K562 (cell line): ENCODE results near the gene FBXW9. TPM values are rescaled to one million over a fixed set of nuclear protein-coding genes. Genes with fewer than 3 reads are reported as not detected.

Source experiments
- DACH1 ChIP-seq: fragments of 450-650 bp; IDR thresholded peaks from 2 replicates; pipeline ENCODE4 v1.6.1; 2018; ENCODE audit not compliant: partially characterized antibody
- ELF2 ChIP-seq: fragments of 250-450 bp; sonication (Bioruptor Pico); IDR thresholded peaks from 2 replicates; pipeline ENCODE4 v1.5.0; 2021; ENCODE audit warnings: mild to moderate bottlenecking
- FOXK1 ChIP-seq: sonication (generic); formaldehyde crosslinking; IDR thresholded peaks from 2 replicates; pipeline ENCODE4 v1.8.0; 2022; ENCODE audit warnings: missing genetic modification reagents, mild to moderate bottlenecking, borderline replicate concordance
- HMGN3 ChIP-seq: IDR thresholded peaks from 2 replicates; pipeline ENCODE4 v1.6.1; 2011; ENCODE audit warnings: borderline replicate concordance, low read depth, mild to moderate bottlenecking, mixed read lengths, low read length; ENCODE audit not compliant: insufficient read length; ENCODE audit errors: extremely low read depth
- NCOA2 ChIP-seq, 2 experiments: fragments of 450-650 bp; IDR thresholded peaks; 2 replicates each; pipeline ENCODE4 v1.6.1; 2018; ENCODE audit warnings: mild to moderate bottlenecking in 2 of 2, moderate library complexity in 1 of 2; ENCODE audit not compliant: partially characterized antibody in 2 of 2
- TARDBP ChIP-seq: fragments of 450-650 bp; IDR thresholded peaks from 2 replicates; pipeline ENCODE4 v1.6.1; 2016
- TRIM28 ChIP-seq: fragments of 450-650 bp; IDR thresholded peaks from 2 replicates; pipeline ENCODE4 v1.6.1; 2017
- polyA plus RNA-seq, 8 experiments: library from polyadenylated mRNA; depleted of rRNA in 4 of 8; stranded (reverse) in 5 of 8; unstranded in 3 of 8; fragments of >200 nt; fragmentation: Nextera tagmentation in 2 of 8; fragmentation: Illumina TruSeq in 1 of 8; extraction: Ambion mirVana in 2 of 8; extraction: Trizol in 1 of 8; gene quantifications; 2 replicates each; pipeline versions ENCODE4 v1.2.1 to v1.2.3, GENCODE V29; 2011 to 2014; ENCODE audit warnings: inconsistent platforms in 1 of 8, missing spikeins in 1 of 8
- total RNA-seq, 7 experiments: library from RNA; depleted of rRNA in 6 of 7; stranded (reverse); fragments of >200 nt in 6 of 7; fragmentation: Illumina TruSeq in 2 of 7; extraction: Trizol in 2 of 7; gene quantifications; 2 replicates each; pipeline versions ENCODE4 v1.2.1 to v1.2.3, GENCODE V29; 2011 to 2021; ENCODE audit warnings: low replicate concordance in 1 of 7
- TF ChIP-seq, protein P1 (sequence below): fragments of 450-650 bp; IDR thresholded peaks from 2 replicates; pipeline ENCODE4 v1.6.1; 2016; ENCODE audit warnings: mild to moderate bottlenecking, moderate library complexity
- TF ChIP-seq, protein P2 (sequence below): IDR thresholded peaks from 2 replicates; pipeline ENCODE4 v1.6.1; 2011; ENCODE audit warnings: borderline replicate concordance, low read depth, mild to moderate bottlenecking, moderate library complexity, low read length; ENCODE audit not compliant: insufficient read depth, poor library complexity, severe bottlenecking
- TF ChIP-seq, protein P3 (sequence below): sonication (generic); formaldehyde crosslinking; IDR thresholded peaks from 2 replicates; pipeline ENCODE4 v1.9.0; 2022; ENCODE audit warnings: mild to moderate bottlenecking, missing genetic modification reagents
- TF ChIP-seq, protein P4 (sequence below): fragments of 250-450 bp; sonication (Bioruptor Pico); IDR thresholded peaks from 2 replicates; pipeline ENCODE4 v1.6.1; 2021; ENCODE audit warnings: mild to moderate bottlenecking

The FBXW9 gene
- total and polyA plus RNA-seq, 9 of the 15 experiments (the other 6 are each of a cell fraction or from before 2014, with no cell fraction given) = 0.23 to 21.7 (median 6.2) TPM

DNA sequence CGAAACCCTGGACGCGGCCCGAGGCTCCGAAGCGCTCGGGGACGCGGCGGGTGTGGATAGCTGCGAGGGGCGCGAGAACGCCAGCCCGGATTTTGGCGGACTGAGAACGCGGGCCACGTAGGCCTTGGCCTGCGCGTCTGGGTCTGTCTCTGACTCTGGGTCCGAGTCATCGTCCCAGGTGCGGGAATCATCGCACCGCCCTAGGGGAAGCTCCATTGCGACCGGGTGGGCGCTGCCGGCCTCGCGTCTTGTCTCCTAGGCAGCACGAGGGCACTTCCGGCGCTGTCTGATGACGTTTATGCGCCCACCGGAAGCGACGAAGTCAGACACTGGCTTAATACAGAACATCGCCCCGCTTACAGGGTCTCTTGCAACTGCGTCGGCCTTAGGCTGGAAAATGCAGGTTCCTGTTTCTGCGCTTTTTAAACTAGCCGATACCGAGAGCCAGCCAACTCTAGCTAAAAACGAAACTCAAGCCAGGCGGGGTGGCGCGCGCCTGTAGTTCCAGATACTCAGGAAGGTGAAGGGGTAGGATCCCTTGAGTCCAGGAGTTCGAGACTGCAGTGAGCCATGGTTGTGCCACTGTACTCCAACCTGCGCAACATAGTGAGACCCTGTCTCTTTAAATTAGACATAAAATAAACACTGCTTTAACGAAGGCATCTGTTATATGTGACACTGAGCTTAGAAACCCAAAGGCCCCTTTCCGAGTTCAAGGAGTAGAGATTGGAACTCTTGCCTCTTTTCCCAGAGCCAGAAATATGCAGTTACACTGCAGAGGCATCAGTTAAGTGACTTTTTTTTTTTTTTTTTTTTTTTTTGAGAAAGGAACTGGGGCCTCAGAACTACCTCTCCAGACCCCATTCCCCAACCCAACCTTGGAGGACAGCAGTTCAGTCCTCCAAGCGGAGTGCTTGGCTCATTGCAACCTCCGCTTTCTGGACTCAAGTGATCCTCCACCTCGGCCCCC, at the start of gene FBXW9 (continued):
- no peak for TF ChIP-seq HMGN3
- TF ChIP-seq ELF2 (CRISPR knock-in tag) = peak; percentile 90
- TF ChIP-seq DACH1 = no peak
- TF ChIP-seq NCOA2 (IDR thresholded peaks at IDR 0.05; ENCODE audit: partially characterized antibody in 2 of 2) = no peak
- TF ChIP-seq, protein P1, sequence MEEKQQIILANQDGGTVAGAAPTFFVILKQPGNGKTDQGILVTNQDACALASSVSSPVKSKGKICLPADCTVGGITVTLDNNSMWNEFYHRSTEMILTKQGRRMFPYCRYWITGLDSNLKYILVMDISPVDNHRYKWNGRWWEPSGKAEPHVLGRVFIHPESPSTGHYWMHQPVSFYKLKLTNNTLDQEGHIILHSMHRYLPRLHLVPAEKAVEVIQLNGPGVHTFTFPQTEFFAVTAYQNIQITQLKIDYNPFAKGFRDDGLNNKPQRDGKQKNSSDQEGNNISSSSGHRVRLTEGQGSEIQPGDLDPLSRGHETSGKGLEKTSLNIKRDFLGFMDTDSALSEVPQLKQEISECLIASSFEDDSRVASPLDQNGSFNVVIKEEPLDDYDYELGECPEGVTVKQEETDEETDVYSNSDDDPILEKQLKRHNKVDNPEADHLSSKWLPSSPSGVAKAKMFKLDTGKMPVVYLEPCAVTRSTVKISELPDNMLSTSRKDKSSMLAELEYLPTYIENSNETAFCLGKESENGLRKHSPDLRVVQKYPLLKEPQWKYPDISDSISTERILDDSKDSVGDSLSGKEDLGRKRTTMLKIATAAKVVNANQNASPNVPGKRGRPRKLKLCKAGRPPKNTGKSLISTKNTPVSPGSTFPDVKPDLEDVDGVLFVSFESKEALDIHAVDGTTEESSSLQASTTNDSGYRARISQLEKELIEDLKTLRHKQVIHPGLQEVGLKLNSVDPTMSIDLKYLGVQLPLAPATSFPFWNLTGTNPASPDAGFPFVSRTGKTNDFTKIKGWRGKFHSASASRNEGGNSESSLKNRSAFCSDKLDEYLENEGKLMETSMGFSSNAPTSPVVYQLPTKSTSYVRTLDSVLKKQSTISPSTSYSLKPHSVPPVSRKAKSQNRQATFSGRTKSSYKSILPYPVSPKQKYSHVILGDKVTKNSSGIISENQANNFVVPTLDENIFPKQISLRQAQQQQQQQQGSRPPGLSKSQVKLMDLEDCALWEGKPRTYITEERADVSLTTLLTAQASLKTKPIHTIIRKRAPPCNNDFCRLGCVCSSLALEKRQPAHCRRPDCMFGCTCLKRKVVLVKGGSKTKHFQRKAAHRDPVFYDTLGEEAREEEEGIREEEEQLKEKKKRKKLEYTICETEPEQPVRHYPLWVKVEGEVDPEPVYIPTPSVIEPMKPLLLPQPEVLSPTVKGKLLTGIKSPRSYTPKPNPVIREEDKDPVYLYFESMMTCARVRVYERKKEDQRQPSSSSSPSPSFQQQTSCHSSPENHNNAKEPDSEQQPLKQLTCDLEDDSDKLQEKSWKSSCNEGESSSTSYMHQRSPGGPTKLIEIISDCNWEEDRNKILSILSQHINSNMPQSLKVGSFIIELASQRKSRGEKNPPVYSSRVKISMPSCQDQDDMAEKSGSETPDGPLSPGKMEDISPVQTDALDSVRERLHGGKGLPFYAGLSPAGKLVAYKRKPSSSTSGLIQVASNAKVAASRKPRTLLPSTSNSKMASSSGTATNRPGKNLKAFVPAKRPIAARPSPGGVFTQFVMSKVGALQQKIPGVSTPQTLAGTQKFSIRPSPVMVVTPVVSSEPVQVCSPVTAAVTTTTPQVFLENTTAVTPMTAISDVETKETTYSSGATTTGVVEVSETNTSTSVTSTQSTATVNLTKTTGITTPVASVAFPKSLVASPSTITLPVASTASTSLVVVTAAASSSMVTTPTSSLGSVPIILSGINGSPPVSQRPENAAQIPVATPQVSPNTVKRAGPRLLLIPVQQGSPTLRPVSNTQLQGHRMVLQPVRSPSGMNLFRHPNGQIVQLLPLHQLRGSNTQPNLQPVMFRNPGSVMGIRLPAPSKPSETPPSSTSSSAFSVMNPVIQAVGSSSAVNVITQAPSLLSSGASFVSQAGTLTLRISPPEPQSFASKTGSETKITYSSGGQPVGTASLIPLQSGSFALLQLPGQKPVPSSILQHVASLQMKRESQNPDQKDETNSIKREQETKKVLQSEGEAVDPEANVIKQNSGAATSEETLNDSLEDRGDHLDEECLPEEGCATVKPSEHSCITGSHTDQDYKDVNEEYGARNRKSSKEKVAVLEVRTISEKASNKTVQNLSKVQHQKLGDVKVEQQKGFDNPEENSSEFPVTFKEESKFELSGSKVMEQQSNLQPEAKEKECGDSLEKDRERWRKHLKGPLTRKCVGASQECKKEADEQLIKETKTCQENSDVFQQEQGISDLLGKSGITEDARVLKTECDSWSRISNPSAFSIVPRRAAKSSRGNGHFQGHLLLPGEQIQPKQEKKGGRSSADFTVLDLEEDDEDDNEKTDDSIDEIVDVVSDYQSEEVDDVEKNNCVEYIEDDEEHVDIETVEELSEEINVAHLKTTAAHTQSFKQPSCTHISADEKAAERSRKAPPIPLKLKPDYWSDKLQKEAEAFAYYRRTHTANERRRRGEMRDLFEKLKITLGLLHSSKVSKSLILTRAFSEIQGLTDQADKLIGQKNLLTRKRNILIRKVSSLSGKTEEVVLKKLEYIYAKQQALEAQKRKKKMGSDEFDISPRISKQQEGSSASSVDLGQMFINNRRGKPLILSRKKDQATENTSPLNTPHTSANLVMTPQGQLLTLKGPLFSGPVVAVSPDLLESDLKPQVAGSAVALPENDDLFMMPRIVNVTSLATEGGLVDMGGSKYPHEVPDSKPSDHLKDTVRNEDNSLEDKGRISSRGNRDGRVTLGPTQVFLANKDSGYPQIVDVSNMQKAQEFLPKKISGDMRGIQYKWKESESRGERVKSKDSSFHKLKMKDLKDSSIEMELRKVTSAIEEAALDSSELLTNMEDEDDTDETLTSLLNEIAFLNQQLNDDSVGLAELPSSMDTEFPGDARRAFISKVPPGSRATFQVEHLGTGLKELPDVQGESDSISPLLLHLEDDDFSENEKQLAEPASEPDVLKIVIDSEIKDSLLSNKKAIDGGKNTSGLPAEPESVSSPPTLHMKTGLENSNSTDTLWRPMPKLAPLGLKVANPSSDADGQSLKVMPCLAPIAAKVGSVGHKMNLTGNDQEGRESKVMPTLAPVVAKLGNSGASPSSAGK = no peak
- TF ChIP-seq, protein P2, sequence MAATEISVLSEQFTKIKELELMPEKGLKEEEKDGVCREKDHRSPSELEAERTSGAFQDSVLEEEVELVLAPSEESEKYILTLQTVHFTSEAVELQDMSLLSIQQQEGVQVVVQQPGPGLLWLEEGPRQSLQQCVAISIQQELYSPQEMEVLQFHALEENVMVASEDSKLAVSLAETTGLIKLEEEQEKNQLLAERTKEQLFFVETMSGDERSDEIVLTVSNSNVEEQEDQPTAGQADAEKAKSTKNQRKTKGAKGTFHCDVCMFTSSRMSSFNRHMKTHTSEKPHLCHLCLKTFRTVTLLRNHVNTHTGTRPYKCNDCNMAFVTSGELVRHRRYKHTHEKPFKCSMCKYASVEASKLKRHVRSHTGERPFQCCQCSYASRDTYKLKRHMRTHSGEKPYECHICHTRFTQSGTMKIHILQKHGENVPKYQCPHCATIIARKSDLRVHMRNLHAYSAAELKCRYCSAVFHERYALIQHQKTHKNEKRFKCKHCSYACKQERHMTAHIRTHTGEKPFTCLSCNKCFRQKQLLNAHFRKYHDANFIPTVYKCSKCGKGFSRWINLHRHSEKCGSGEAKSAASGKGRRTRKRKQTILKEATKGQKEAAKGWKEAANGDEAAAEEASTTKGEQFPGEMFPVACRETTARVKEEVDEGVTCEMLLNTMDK = no peak
- TF ChIP-seq, protein P3, sequence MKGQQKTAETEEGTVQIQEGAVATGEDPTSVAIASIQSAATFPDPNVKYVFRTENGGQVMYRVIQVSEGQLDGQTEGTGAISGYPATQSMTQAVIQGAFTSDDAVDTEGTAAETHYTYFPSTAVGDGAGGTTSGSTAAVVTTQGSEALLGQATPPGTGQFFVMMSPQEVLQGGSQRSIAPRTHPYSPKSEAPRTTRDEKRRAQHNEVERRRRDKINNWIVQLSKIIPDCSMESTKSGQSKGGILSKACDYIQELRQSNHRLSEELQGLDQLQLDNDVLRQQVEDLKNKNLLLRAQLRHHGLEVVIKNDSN (CRISPR knock-in tag) = no peak; the same call in 1 of the 2 replicates
- TF ChIP-seq FOXK1 = no peak
- TF ChIP-seq, protein P4, sequence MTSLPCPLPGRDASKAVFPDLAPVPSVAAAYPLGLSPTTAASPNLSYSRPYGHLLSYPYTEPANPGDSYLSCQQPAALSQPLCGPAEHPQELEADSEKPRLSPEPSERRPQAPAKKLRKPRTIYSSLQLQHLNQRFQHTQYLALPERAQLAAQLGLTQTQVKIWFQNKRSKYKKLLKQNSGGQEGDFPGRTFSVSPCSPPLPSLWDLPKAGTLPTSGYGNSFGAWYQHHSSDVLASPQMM (CRISPR knock-in tag) = no peak
- no peak for TF ChIP-seq TRIM28
- TF ChIP-seq TARDBP = no peak
